Suprapubic skin (tissue), 4 donors: Measurements from ENCODE around the gene LRRC42.

ENCODE experiments used
- CTCF ChIP-seq, 2 donors: fragments of 200-600 bp in 1 of 2; fragments of 450-650 bp in 1 of 2; sonication (generic) in 1 of 2; IDR thresholded peaks; one replicate each; pipeline ENCODE4 v1.5.1; 2016 to 2019; ENCODE audit warnings: antibody characterized with exemption in 2 of 2, mild to moderate bottlenecking in 1 of 2, moderate library complexity in 1 of 2
- EP300 ChIP-seq: sonication (generic); formaldehyde crosslinking; IDR thresholded peaks from one replicate; pipeline ENCODE4 v1.6.1; 2017; ENCODE audit warnings: antibody characterized with exemption
- POLR2A ChIP-seq, 2 donors: fragments of 450-650 bp; IDR thresholded peaks; one replicate each; pipeline ENCODE4 v1.6.1; 2017; ENCODE audit warnings: antibody characterized with exemption in 2 of 2, mild to moderate bottlenecking in 2 of 2, moderate library complexity in 2 of 2
- POLR2AphosphoS5 ChIP-seq, 3 donors: sonication (generic); formaldehyde crosslinking; IDR thresholded peaks; one replicate each; pipeline ENCODE4 v1.6.1; 2017; ENCODE audit warnings: antibody characterized with exemption in 3 of 3

- TF ChIP-seq POLR2A (IDR thresholded peaks at IDR 0.05): no peak
- no peak for TF ChIP-seq CTCF (IDR thresholded peaks at IDR 0.05)
- no peak for TF ChIP-seq EP300
- no peak for TF ChIP-seq POLR2AphosphoS5 (IDR thresholded peaks at IDR 0.05)
Measured at GRCh38 chr1:53936430-53936829, 9.7 kb upstream of the LRRC42 start.
